GM12875 (cell line): ENCODE data around the gene COL28A1.

Experiments
- H3K4me3 ChIP-seq: one replicate; pipeline ENCODE4 v1.5.1; 2011; ENCODE audit warnings: low read depth, low read length, control low read depth
- TF ChIP-seq, protein P1 (sequence below): IDR thresholded peaks from 2 replicates; pipeline ENCODE4 v1.5.1; 2011; ENCODE audit warnings: low read depth, mild to moderate bottlenecking, control low read depth, inconsistent platforms, low read length, moderate library complexity, borderline replicate concordance; ENCODE audit not compliant: insufficient read depth

Gene COL28A1

DNA sequence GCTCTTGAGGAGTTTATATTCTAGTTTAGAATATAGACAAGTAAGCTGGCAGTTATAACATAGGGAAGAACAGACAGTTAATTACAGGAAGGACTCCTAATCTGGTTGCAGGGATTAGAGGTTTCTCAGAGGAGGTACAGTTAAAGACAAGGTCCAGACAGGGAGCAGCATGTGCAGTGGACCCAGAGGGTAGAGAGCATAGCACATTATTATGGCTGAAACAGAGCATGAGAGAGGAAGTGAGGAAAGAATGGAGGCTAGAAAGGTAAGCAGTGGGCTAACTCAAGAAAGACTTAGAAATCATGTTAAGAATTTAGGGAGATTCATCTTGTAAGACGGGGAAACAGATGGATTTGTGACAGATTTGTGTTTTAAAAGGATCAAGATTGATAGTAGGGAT is 40.7 kb upstream of the COL28A1 start:
- TF ChIP-seq, protein P1, sequence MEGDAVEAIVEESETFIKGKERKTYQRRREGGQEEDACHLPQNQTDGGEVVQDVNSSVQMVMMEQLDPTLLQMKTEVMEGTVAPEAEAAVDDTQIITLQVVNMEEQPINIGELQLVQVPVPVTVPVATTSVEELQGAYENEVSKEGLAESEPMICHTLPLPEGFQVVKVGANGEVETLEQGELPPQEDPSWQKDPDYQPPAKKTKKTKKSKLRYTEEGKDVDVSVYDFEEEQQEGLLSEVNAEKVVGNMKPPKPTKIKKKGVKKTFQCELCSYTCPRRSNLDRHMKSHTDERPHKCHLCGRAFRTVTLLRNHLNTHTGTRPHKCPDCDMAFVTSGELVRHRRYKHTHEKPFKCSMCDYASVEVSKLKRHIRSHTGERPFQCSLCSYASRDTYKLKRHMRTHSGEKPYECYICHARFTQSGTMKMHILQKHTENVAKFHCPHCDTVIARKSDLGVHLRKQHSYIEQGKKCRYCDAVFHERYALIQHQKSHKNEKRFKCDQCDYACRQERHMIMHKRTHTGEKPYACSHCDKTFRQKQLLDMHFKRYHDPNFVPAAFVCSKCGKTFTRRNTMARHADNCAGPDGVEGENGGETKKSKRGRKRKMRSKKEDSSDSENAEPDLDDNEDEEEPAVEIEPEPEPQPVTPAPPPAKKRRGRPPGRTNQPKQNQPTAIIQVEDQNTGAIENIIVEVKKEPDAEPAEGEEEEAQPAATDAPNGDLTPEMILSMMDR = no peak
- no peak overlapping the region for H3K4me3 ChIP-seq

DNA sequence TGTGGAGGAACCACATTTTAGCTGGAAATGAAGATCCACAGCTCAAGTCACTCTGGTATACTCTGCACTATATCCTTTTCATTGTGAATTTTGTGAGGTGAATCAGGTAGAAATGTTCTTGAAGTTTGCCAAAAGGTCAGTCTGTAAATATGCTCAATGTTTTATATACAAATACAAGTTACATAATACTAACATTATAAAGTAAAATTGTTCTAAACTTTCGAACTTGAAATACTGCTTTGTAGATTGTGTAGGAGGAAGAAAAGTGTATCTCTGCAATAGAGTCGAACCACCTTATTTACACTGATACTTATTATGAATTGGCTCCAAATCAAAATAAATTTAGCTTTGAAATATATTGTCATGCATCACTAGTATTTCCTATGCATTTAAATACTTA is 38.0 kb upstream of the COL28A1 start:
- TF ChIP-seq, protein P1 = no peak
- no peak overlapping the region for H3K4me3 ChIP-seq

DNA sequence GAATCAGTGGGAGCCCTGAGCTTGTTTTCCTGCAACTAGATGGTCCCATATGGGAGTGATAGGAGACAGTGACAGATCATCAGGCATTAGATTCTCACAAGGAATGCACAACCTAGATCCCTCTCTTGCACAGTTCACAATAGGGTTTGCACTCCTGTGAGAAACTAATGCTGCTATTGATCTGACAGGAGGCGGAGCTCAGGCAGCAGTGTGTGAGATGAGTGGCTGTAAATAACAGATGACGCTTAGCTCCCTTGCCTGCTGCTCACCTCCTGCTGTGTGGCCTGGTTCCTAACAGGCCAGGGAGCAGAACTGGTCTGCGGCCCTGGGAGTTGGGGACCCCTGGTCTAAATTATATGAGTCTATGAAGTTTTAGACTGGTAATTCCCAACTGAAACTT is 34.9 kb upstream of the COL28A1 start:
- TF ChIP-seq, protein P1 = no peak
- H3K4me3 ChIP-seq = no peak overlapping the region

DNA sequence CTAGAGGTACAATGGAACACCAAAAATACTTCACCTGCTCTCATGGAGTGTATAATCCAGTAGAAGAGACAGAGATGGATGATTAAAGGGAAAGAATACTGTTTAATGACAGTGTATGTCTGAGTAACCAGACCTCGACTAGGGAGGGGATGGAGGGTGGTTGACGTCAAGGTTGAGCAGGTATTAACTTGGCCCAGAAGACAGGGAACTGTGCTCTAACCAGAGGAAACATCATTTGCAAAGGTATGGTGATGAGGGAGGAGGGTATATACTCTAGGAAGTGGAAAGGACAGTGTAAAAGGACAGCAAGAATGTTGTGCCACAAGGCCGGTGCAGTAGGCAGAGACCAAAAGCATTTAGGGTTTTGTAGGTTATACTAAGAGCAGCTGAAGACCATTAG is 33.9 kb upstream of the COL28A1 start:
- H3K4me3 ChIP-seq = peak overlapping the region; percentile 38
- TF ChIP-seq, protein P1 = no peak

DNA sequence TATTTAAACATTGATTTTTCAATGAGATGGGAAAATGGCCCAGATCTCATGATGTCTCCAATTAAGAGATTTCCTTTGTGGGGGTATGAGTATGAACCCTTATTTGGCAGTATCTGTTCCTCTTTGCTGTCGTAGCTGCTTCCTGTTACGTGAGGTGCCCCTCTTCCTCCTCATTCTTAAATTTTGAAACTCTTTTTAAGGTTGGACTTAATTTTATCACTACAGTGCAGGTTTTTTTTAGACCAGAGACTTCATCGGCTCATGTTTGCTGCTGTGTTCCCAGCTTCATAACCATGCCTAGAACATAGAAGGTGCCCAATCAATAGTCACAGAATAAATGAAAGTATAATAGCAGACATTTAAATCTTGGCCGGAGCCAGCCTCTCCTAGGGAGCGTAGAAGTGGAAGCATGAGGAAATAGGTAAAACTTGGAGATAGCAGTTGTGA is 33.4 kb upstream of the COL28A1 start:
- peak overlapping the region; percentile 71 for H3K4me3 ChIP-seq
- TF ChIP-seq, protein P1 = no peak

DNA sequence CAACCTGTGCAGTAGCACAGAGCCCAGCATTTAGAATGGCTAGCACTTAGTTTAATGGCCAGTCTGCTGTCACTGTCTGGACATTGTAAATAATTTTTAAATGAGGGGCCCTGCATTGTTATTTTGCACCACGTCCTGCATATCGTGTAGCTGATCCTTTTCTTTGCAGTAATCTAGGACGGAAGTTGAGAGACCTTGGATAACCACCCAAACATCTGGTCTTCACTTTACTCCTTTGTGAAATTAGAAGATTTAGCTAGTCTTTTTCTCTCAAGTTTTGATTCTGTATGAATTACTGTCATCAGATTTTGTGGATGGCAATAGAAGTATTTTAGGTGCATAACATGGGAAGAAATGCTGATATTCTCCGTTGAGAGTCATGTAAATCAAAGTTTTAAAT is 32.9 kb upstream of the COL28A1 start:
- TF ChIP-seq, protein P1 = no peak
- peak overlapping the region; percentile 71 for H3K4me3 ChIP-seq

DNA sequence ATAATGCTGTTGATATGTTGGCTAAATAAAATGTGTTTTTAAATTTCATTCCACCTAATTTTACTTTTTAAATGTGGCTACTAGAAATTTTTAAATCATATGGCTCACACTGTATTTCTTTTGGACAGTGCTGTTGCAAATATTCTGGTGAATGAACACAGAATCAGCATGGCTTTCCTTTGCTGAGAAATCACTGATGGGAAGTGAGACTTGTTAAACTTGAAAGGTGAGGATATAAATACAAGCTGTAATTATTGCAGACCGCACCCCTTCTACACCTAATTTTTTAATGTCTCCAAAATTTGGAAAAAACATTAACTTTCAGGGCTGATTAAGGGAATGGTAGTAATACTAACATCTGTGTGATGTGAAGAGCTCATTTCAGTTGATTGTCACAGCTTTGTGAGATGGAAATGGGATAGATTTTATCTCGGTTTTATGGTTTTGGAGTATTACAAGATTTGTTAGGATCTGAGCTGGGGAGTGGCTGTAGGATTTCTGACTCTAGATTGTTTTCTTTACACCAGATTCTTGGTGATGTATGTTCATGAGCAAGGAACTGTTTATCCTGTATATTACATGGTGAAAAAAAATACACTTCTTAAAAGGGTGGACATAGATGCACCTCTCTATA is 32.3 kb upstream of the COL28A1 start:
- TF ChIP-seq, protein P1 = no peak
- peak overlapping the region; percentile 71 for H3K4me3 ChIP-seq
